GM18505 (cell line): ENCODE measurements around the gene KCNA5.

ENCODE experiments used
- ATAC-seq: cut with Tn5 transposase; IDR thresholded peaks from one replicate; pipeline ENCODE4 v1.9.1; 2021; ENCODE audit not compliant: unreplicated experiment
- POLR2A ChIP-seq: IDR thresholded peaks from 4 replicates; pipeline ENCODE4 v1.6.1; 2011; ENCODE audit warnings: borderline replicate concordance; ENCODE audit not compliant: insufficient read depth, insufficient read length; ENCODE audit errors: extremely low read depth

The KCNA5 gene

GRCh38 chr12:5033883-5034282, 9.8 kb upstream of the KCNA5 start:
- ATAC-seq = no peak
- no peak for TF ChIP-seq POLR2A

- ATAC-seq = no peak
- TF ChIP-seq POLR2A = no peak
Measured at GRCh38 chr12:5034603-5035002, 9.1 kb upstream of the KCNA5 start.

GRCh38 chr12:5035618-5036017, 8.1 kb upstream of the KCNA5 start:
- no peak for TF ChIP-seq POLR2A
- no peak for ATAC-seq

- no peak for ATAC-seq
- no peak for TF ChIP-seq POLR2A
Measured at GRCh38 chr12:5036031-5036430, 7.6 kb upstream of the KCNA5 start.

- ATAC-seq = no peak
- no peak for TF ChIP-seq POLR2A
Measured at GRCh38 chr12:5037795-5038357, 5.8 kb upstream of the KCNA5 start.

GRCh38 chr12:5038781-5039311, 4.8 kb upstream of the KCNA5 start:
- TF ChIP-seq POLR2A = no peak
- ATAC-seq = no peak

- no peak for ATAC-seq
- TF ChIP-seq POLR2A = no peak
Measured at GRCh38 chr12:5039815-5040214, 3.9 kb upstream of the KCNA5 start.

GRCh38 chr12:5040368-5040767, 3.3 kb upstream of the KCNA5 start:
- ATAC-seq = no peak
- no peak for TF ChIP-seq POLR2A

GRCh38 chr12:5044420-5045295, 979 bp downstream of the KCNA5 start:
- ATAC-seq = no peak
- no peak for TF ChIP-seq POLR2A

- ATAC-seq = no peak
- no peak for TF ChIP-seq POLR2A
Measured at GRCh38 chr12:5047094-5047493, 3.4 kb downstream of the KCNA5 start.

GRCh38 chr12:5047729-5048128, 4.0 kb downstream of the KCNA5 start:
- no peak for ATAC-seq
- TF ChIP-seq POLR2A = no peak

GRCh38 chr12:5050542-5050941, 6.9 kb downstream of the KCNA5 start:
- TF ChIP-seq POLR2A = no peak
- no peak for ATAC-seq

- no peak for ATAC-seq
- no peak for TF ChIP-seq POLR2A
Measured at GRCh38 chr12:5051334-5051733, 7.7 kb downstream of the KCNA5 start.

- no peak for ATAC-seq
- no peak for TF ChIP-seq POLR2A
Measured at GRCh38 chr12:5051913-5052312, 8.2 kb downstream of the KCNA5 start.
